ENCODE data around the gene FYB1. TPM values are rescaled to one million over a fixed set of nuclear protein-coding genes. Genes with fewer than 3 reads are reported as not detected.
"Not testable (repeated sequence)": the region's sequence is repeated elsewhere in the genome, so short reads cannot be mapped to it uniquely, and the experiment has no call there.

The FYB1 gene
- total RNA-seq, 1 donor from 2014 or later: 1.6 TPM

DNA sequence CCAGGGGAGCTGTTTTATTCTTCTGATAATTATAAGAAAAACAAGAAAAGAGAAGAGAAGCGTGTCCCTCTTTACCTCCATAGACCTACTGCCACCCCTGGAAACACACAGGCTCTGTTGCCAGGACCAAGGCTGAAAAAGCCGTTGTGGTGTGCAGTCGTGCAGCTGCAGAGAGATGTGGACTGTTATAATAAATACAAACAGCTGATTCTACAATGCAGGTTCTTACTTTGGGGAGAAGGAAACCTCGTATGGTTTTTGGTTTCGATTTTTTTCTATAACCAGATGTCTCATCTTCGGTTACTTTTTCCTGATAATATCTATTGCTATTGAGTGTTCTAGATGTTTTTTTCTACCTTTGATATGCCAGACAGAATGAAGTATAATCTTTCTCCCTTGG is 28.1 kb downstream of the FYB1 start:
- DNase-seq (ENCODE audit: low spot score in 2 of 2) (no peak), FAIRE-seq (no peak)

DNA sequence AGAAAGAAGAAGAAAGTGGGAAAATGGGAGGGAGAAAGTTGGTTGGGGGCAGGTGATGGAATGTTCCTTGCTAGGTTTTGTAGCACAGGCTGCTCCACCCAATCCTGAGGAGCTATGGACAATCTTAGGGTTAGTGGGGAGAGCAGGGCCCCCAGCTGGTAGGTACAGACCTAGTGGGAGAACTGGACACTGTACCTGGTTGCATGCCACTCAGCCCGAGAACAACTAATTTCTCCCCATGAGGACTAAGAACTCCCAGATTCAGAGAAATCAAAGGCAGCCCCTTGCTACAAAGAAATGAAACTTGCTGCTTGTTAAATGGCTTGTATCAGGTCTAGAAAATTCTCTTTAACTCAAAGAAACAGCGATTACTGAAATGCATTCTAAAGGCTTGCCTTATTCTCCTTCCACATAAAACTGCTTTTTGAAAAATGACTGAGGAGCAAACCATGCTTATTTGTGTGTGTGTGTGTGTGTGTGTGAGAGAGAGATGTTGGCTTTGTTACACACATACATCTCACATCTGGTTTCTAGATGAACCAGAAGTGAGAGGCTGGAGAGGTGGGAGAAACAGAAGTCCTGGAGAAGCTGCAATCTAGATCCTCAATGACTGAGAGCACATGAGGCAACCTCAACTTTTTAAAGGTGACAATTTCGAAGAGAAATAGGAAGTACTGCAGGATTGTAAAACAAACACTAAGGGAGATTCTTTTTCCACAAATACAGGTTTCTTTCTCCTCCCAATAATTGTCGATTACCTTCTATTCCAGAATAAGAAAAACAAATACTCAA is 28.9 kb downstream of the FYB1 start:
- FAIRE-seq (no peak), DNase-seq (ENCODE audit: low spot score in 2 of 2) (no peak)

DNA sequence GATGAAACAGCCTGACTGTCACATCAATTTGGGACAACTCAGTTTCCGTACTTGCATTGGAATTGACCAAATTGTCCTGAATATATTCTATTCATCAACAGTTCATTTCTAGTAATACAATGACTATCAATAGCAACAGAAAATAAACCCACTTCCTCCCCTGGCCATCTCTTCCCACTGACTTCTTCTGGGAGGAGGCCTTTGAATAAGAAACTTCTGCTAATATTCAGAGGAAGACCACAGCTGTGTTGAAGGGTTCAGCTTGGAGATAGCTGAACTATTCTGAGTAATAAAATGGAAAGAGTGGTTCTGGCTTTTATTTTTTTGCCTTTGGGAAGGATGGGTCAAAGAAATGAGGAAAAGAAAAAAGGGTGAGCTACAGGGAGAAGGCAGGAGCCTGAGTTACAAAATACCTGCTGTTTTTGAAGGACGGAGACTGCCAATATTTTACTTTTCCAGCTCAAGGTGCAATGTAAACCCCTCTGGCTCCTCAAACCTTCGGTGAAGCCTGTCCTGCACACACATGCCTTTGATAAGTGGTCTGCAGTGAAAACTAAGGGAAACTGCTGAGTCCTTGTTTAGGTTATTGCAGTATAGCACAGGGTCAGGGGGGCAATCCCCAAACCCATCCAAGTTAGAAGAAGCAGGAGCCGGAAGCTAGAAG is 29.9 kb downstream of the FYB1 start:
- no peak for FAIRE-seq
- DNase-seq (ENCODE audit: low spot score in 2 of 2): no peak

DNA sequence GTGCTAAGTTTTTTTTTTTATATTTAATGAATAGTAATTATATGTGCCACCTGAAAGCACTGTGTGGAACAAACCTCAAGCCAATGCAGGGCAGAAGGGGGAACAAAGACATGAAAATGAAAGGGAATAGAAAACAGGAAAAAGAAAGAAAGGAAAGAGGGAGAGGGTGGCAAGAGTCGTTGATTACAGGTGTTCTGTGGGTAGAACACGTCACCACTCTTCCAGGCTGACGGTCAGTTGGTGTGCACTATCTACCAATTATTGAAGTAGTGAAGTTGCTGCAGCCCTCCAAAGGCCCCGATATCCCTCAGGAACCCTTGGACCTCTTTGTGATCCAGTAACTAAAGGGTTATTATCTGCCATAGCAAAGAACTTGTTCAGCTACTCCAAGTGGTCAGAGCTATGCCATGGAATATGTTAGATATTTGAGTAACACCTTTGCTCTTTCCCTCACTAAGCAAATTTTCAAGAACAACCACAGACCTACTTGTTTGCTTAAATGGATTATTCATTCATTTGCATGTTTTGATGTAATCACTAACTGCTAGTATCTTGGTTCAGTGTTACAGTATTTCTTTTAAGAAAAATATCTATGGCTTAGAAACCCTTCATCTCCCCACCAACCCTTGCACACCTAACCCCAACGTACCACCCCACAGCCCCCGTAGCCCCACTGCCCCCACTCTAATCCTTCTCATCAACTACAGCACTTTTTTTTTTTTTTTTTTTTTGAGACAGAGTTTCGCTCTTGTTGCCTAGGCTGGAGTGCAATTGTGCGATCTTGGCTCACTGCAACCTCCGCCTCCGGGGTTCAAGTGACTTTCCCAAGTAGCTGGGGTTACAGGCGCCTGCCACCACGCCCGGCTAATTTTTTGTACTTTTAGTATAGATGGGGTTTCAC is 31.3 kb downstream of the FYB1 start:
- FAIRE-seq (no peak), DNase-seq (ENCODE audit: low spot score in 2 of 2) (no peak)

DNA sequence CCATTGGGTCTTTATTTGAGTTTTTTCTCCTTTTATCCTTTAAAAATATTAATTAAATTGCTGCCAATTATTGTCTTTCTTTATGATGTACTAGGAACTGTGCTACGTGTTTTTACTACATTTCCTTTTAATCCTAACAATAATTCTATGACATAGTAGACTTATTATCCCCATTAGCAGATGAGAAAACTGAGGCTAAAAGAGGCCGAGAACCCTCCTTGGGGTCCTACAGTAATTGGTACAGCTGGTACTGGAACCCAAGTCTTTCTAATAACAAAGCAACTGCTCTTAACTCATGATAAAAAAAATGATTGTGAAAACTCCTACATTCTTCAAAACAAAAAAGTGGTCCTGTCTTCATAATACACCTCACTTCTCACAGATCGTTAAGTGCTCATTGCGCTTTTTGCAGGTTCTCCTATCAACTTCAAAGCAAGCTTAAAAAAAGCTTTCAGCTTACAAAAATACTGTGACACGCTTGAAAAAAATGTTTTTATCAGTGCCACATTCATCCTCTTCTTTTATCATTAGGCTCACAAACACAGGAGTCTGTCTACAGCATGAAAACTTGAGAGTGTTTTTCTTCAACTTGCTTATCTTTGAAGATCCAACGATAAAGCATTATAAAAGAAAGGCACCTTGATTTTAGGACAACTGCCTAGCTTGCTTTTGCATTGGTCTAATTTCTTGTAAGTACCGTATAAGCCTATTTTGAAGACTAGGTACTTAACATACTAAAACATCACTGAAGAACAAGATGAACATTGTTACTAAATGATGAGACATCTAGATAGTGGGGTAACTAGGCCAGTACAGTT is 32.4 kb downstream of the FYB1 start:
- DNase-seq (ENCODE audit: low spot score in 2 of 2) (no peak), FAIRE-seq (no peak)

DNA sequence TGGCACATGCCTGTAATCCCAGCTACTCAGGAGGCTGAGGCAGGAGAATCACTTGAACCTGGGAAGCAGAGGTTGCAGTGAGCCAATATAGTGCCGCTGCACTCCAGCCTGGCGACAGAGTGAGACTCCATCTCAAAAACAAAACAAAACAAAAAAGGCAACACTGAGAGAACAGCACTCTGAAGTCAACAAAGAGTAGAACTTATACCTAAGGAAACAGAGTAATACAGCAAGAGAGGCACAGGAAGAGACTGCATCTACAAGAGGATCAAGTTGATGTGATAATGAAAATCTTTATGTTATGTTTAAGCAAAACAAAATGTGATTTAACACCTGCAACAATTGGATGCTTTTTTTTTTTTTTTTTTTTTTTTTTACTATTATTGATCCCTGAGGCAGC is 33.1 kb downstream of the FYB1 start:
- FAIRE-seq (no peak), DNase-seq (ENCODE audit: low spot score in 2 of 2) (no peak)

DNA sequence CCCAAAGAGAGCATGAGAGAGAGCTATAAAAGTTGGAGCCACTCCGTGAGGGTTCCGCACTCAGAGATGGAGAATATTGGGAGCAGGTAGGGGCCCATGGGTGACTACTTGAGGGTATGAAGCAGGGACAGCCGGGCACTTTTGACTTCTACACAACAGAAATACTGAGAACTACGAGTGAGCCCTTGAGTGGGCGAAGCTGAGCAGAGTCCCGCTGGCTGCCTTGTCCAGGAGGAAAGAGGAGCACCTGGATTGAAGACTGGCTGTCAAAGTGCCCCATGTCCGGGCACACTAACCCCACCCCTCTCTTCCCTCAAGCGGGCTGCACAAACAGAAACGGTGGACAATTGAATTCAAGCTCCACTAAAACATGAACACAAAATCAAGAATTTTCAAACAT is 33.6 kb downstream of the FYB1 start:
- DNase-seq (ENCODE audit: low spot score in 2 of 2) (no peak), FAIRE-seq (no peak)

DNA sequence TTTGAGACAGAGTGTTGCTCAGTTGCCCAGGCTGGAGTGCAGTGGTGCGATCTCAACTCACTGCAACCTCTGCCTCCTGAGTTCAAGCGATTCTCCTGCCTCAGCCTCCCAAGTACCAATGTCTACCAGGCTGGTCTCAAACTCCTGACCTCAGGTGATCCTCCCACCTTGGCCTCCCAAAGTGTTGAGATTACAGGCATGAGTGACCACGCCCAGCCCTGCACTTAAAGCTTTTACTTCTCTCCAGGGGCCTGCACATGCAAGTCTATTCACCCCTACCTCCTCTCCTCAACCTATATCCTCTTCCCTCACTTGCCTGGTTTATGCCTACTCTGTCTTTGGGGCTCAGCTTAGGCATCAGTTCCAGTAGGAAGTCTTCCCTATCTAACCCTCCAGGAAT is 39.8 kb downstream of the FYB1 start:
- not testable (repeated sequence) for DNase-seq (ENCODE audit: low spot score in 2 of 2); FAIRE-seq

DNA sequence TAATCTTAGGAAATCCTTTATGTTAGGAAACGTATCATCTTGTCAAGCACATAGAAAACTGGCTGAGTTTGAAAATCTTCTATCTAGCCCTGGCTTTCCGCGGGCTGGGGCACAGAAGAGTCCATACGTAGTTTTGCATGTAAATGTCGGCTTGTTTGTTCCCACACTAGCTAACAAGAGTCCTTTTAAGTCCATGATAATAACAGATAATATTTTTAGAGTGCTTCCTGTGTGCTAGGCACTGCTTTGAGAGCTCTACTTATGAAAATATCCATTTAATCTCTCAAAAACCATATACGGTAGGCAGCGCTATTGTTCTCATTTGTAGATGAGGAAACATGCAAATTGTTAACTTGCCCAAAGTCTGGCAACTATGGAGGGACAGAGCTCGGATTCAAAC is 40.5 kb downstream of the FYB1 start:
- FAIRE-seq: no peak
- no peak for DNase-seq (ENCODE audit: low spot score in 2 of 2)

DNA sequence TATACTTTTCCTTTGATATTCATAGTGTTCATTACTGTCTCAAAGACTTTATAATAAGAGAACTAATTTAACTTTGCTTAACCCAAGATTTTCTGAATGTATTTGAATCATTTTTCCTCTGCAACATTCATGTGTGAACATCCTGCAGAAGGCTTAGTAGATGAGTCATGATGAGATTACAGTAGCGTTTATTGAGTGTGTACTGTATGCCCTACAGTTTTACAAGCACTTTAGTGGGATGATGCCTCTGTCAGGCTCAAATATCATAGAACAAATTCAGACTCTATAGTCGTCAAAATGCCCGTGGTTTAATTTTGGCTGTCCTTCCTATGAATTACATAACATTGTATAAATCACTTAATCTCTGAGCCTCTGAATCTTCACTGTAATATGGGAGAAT is 41.2 kb downstream of the FYB1 start:
- FAIRE-seq (no peak), DNase-seq (ENCODE audit: low spot score in 2 of 2) (no peak)

DNA sequence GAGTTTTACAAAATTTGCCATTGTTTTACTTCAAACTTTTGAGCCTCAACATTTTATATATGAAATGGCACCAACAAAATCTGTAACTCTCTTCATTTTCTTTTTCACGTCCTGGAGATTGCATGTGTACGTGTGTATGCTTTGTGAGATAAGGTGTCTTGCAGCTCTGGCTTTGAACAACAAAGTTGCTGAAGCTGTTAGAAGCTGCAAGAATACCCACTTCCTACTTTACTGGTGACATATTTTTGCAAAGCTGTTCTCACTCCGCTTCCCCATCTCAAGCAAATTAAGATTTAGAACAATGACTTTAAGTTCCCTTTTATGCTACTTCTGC is 41.8 kb downstream of the FYB1 start:
- DNase-seq (ENCODE audit: low spot score in 2 of 2): no peak
- FAIRE-seq: no peak

DNA sequence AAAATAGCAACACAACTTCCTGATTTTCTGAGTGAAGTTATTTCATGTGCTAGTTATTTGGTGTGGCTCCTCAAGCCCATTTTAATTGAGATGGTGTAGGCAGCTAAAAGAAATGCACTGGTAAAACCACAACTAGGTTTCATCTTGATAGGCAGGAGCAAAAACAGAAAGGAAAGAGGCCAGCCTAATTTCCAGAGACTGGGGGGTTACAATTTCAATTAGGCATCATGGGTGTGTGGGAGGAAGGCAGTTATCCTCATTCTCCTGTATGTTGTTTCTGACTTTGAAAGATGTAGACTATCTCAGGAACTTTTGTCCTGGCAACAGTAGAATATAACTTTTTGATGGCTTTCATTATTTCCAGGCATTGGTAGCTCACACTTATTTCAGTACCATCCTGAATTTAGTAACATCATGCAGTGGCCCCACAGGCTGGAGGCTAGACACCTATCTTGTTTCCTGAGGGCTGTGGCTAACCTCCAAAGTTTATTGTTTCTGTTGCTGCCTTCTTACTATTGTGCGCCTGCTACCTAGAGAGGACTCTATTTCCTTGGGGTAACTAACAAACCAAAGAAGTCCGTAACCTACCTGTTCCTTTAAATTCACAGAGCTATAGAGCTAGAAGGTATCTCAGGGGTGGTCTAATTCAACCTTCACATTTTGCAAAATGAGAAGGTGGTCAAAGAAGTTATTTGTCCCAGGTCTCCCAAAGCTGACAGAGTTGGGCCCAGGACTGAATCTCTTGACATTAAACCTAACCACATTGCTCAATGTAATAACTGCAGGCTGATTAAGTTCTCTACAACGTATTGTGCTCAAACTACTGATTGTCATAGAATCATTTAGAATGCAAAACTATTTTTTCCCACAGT is 42.4 kb downstream of the FYB1 start:
- no peak for FAIRE-seq
- DNase-seq (ENCODE audit: low spot score in 2 of 2): no peak

DNA sequence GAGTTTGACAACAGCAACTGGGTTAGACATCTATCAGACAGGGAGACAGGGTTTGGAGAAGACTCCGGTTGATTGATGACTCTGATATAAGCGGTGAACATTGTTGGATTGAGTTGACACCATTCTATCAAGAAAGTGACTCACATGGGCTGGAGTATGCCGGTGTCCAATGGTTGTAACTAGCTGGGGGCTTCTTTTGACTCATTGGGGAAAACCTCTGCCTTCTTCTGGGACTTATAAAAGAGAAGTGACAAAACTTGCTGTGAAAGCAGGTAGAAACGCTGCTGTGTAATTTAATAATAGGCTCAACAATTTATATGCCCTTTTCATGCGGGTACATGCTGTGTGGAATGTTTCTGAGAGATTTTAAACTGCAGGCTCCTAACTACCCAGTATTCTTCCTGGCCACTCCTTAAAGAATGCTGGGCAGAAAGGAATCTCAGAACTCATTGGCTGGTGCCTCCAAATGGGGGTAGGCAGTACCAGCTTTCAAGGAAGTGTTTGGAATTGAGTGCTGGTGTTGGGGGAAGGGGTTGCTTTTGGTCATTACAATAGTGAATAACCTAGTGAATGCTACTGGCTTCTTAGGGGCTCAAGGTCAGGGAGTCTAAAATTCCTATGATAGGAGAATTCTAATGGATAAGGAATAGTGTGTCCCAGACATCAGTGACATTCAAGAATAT is 43.9 kb downstream of the FYB1 start:
- DNase-seq (ENCODE audit: low spot score in 2 of 2): no peak
- no peak for FAIRE-seq

DNA sequence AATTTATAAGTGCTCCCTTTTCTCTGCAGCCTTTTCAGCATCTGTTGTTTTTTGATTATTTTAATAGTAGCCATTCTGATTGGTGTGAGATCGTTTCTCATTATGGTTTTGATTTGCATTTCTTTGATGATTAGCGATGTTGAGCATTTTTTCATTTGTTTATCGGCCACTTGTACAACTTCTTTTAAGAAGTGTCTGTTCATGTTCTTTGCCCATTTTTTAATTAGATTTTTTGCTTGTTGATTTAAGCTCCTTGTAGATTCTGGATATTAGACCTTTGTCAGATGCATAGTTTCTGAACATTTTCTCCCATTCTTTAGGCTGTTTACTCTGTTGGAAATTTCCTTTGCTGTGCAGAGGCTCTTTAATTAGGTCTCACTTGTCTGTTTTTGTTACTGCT is 46.3 kb downstream of the FYB1 start:
- no peak for FAIRE-seq
- no peak for DNase-seq (ENCODE audit: low spot score in 2 of 2)

DNA sequence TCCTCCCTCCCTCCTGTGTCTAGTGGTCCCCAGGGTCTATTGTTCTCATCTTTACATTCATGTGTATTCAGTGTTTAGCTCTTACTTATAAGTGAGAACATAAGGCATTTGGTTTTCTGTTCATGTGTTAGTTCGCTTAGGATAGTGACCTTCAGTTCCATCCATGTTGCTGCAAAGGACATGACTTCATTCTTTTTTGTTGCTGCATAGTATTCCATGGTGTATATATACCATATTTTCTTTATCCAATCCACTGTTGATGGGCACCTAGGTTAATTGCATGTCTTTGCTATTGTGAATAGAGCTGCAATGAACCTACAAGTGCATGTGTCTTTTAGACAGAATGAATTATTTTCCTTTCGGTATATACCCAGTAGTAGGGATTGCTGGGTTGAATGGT is 46.8 kb downstream of the FYB1 start:
- no peak for FAIRE-seq

DNA sequence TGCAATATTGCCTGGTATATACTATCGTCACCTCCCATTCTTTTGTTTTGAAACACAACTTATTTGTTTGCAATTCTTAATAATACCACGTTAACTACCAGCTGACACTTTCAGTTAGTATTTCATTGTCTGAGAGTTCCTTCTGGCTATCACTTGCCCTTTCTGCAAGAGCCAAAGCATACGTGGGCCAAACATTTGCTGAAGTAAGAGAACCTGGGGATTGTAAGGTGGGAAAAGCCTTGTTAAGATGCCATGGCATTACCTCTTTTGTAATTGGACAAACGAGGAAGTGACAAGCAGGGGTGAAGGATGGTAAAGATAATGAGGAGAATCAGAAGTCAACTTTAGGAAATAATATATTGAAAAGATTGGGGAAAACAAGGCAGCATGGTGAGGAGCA is 47.7 kb downstream of the FYB1 start:
- FAIRE-seq: no peak
- DNase-seq (ENCODE audit: low spot score in 2 of 2): no peak

More for the DNA sequence above, 46.8 kb downstream of the FYB1 start:
- no peak for DNase-seq (ENCODE audit: low spot score in 2 of 2)

DNA sequence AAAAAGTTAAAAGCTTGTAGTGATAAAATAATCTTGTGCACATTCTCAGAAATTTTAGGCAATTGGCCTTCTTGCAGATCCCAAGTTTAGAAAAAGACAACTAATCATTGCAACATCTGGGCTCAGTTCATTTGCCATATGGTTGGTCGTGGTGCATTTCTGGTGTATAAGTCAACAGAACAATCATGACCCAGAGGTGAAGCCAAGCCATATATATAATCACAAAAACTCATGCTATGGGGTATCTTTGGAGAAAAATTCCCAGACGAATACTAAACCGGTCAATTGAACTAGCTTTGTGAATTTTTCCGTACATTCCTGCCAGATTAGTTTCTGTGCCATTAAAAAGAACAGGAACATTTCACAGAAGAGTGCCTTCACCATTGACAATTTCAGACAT is 50.3 kb downstream of the FYB1 start:
- DNase-seq (ENCODE audit: low spot score in 2 of 2) (no peak), FAIRE-seq (no peak)

DNA sequence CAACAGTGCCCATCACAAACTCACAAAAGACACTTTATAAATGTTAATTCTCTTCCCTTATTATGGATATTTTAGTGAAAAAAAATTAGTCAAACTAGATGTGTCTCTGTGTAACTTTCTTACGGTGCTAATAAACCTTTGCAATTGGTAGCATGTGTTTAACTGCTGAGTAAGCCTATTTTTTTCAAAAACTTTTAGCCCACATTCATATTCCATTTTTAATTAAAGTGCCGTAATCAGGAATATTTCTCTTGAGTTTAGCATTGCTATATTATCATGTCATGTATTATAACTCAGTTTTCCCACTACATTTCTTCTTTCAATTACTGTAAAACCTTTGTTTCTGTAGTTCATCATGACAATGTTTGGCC is 51.4 kb downstream of the FYB1 start:
- no peak for FAIRE-seq
- DNase-seq (ENCODE audit: low spot score in 2 of 2): no peak

Measured in frontal cortex (tissue), 4 donors.